Neural progenitor cell (in vitro differentiated cells): ENCODE data around the gene NR4A1.

Experiments
- EZH2 ChIP-seq: fragments of 200-600 bp; sonication (generic); IDR thresholded peaks from 2 replicates; pipeline ENCODE4 v1.6.1; 2017; ENCODE audit warnings: antibody characterized with exemption, mild to moderate bottlenecking, moderate library complexity
- EZH2phosphoT487 ChIP-seq: fragments of 200-600 bp; sonication (generic); IDR thresholded peaks from 2 replicates; pipeline ENCODE4 v1.6.1; 2017; ENCODE audit warnings: antibody characterized with exemption
- TF ChIP-seq, protein P1 (sequence below): fragments of 200-600 bp; sonication (generic); IDR thresholded peaks from 2 replicates; pipeline ENCODE4 v1.5.1; 2017; ENCODE audit warnings: antibody characterized with exemption, mild to moderate bottlenecking

DNA sequence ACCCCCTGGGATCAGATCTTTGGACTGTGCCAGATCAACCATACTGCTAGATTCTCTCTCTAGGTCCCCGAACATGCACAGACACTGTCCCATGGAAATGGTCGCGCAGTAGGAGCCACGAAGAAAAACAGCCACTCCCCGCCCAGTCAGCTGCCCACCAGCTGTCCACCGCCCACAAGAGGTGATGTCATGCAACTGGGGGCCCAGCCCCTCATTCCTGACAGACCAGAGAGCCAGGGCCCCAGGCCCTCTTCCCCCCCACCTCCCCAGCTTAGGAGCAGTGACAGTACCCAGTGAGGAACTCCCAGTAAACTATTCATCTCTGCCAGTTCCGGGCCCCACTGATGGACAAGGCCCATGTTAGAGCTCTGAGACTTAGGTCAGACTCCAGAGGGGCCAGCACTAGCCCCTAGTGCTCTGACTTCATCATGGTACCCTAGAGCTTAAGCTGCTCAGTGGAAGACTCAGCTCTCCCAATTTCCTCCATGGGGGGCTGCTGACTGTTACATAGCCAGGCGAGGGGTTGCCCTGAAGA lies 48.2 kb upstream of the NR4A1 start:
- TF ChIP-seq, protein P1, sequence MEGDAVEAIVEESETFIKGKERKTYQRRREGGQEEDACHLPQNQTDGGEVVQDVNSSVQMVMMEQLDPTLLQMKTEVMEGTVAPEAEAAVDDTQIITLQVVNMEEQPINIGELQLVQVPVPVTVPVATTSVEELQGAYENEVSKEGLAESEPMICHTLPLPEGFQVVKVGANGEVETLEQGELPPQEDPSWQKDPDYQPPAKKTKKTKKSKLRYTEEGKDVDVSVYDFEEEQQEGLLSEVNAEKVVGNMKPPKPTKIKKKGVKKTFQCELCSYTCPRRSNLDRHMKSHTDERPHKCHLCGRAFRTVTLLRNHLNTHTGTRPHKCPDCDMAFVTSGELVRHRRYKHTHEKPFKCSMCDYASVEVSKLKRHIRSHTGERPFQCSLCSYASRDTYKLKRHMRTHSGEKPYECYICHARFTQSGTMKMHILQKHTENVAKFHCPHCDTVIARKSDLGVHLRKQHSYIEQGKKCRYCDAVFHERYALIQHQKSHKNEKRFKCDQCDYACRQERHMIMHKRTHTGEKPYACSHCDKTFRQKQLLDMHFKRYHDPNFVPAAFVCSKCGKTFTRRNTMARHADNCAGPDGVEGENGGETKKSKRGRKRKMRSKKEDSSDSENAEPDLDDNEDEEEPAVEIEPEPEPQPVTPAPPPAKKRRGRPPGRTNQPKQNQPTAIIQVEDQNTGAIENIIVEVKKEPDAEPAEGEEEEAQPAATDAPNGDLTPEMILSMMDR, result no peak
- no peak for TF ChIP-seq EZH2
- TF ChIP-seq EZH2phosphoT487, result no peak
